ENCODE measurements around the gene F7.

DNA sequence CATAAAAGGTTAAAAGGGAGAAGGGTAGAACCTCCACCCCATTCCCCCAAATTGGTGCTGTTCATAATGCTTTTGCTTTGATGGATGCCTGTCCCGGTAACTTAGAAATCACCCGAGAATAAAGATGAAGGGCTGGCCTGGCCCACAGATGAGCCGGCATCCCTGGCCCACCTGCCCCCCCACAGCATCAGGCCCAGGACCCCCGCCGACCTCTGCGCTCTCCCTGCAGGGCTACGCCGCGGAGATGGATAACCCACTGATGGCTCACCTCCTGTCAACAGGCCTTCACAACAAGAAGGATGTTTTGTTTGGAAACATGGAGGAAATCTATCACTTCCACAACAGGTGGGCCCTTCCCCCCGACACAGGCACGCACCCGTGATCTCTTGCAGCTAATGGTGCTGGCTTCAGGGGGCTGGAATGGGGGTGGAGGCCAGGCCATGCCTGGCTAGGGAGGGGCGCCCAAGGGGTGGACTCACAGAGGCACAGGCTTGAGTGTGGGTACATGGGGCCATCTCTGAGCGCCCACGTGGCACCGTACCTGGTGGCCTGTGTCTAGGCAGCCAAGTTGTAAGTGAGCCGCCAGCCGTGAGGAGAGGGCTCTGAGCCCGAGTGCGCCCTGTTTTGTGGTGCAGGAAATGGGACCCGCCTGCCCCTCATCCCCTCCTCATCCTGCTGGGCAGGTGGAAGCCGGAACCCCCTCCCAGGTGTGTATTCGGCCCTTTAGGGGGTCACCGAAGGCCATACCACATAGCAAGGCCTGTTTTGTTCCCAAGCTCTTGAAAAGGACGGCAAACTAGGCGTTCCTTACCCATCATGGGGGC lies 23.2 kb upstream of the F7 start:
- TF ChIP-seq CEBPB (IDR thresholded peaks at IDR 0.05): no peak
- TF ChIP-seq RAD21 (IDR thresholded peaks at IDR 0.05; ENCODE audit: low read depth): no peak
- TF ChIP-seq TAF1 (IDR thresholded peaks at IDR 0.05; ENCODE audit: low read depth): no peak
- TF ChIP-seq CREB1 (IDR thresholded peaks at IDR 0.05; ENCODE audit: low read depth): no peak
- no peak for TF ChIP-seq YY1 (IDR thresholded peaks at IDR 0.05; ENCODE audit: low read depth)
- no peak for TF ChIP-seq FOXM1 (IDR thresholded peaks at IDR 0.05; ENCODE audit: borderline replicate concordance, low read depth)
- TF ChIP-seq, protein P1, sequence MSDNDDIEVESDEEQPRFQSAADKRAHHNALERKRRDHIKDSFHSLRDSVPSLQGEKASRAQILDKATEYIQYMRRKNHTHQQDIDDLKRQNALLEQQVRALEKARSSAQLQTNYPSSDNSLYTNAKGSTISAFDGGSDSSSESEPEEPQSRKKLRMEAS (IDR thresholded peaks at IDR 0.05): no peak
- TF ChIP-seq, protein P2, sequence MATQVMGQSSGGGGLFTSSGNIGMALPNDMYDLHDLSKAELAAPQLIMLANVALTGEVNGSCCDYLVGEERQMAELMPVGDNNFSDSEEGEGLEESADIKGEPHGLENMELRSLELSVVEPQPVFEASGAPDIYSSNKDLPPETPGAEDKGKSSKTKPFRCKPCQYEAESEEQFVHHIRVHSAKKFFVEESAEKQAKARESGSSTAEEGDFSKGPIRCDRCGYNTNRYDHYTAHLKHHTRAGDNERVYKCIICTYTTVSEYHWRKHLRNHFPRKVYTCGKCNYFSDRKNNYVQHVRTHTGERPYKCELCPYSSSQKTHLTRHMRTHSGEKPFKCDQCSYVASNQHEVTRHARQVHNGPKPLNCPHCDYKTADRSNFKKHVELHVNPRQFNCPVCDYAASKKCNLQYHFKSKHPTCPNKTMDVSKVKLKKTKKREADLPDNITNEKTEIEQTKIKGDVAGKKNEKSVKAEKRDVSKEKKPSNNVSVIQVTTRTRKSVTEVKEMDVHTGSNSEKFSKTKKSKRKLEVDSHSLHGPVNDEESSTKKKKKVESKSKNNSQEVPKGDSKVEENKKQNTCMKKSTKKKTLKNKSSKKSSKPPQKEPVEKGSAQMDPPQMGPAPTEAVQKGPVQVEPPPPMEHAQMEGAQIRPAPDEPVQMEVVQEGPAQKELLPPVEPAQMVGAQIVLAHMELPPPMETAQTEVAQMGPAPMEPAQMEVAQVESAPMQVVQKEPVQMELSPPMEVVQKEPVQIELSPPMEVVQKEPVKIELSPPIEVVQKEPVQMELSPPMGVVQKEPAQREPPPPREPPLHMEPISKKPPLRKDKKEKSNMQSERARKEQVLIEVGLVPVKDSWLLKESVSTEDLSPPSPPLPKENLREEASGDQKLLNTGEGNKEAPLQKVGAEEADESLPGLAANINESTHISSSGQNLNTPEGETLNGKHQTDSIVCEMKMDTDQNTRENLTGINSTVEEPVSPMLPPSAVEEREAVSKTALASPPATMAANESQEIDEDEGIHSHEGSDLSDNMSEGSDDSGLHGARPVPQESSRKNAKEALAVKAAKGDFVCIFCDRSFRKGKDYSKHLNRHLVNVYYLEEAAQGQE (IDR thresholded peaks at IDR 0.05; ENCODE audit: low read depth): no peak
- no peak for TF ChIP-seq EP300 (IDR thresholded peaks at IDR 0.05; ENCODE audit: borderline replicate concordance)
- no peak for TF ChIP-seq TEAD4 (IDR thresholded peaks at IDR 0.05)

All from Ishikawa (cell line).